H1 (cell line): ENCODE results near the gene COX5B. TPM values are rescaled to one million over a fixed set of nuclear protein-coding genes. Genes with fewer than 3 reads are reported as not detected.

Experiments used
- CTCF ChIA-PET: fragments of 300-600 bp; sonication (Branson Sonifier 250); formaldehyde crosslinking; loops from one replicate; lab custom pipeline; 2021; ENCODE audit not compliant: partially characterized antibody; lab: Charles Lee
- POLR2A ChIA-PET: fragments of 300-600 bp; sonication (Branson Sonifier 250); formaldehyde crosslinking; loops from one replicate; lab custom pipeline; 2021; ENCODE audit warnings: inconsistent platforms; ENCODE audit not compliant: partially characterized antibody; lab: Charles Lee
- DNase-seq, 2 experiments: peaks; one replicate each; pipeline versions ENCODE4 v3.0.0 to v3.0.0-alpha.2; 2010 to 2022; ENCODE audit warnings: low spot score in 2 of 2, low read depth in 1 of 2, mixed read lengths in 1 of 2
- FAIRE-seq: peaks from 2 replicates; lab custom pipeline; 2011; peaks lifted over from hg19 to GRCh38; lab: Jason Lieb, UNC
- H2AFZ ChIP-seq: 2 replicates; pipeline ENCODE4 v1.8.1; 2012; ENCODE audit warnings: low read length, inconsistent platforms
- H2AK5ac ChIP-seq: 2 replicates; pipeline ENCODE4 v1.6.1; 2013; ENCODE audit warnings: low read depth, low read length
- H2BK120ac ChIP-seq: replicated peaks from 2 replicates; pipeline ENCODE3; 2013; ENCODE audit warnings: low read depth, low read length, inconsistent platforms
- H2BK12ac ChIP-seq: 2 replicates; pipeline ENCODE4 v1.6.1; 2013; ENCODE audit warnings: low read depth, low read length
- H2BK15ac ChIP-seq: 2 replicates; pipeline ENCODE4 v1.6.1; 2013; ENCODE audit warnings: low read length
- H2BK20ac ChIP-seq: 2 replicates; pipeline ENCODE4 v1.6.1; 2013; ENCODE audit warnings: low read length
- H2BK5ac ChIP-seq: 2 replicates; pipeline ENCODE4 v1.6.1; 2013; ENCODE audit warnings: low read depth, low read length
- H3K14ac ChIP-seq: 2 replicates; pipeline ENCODE4 v1.6.1; 2013; ENCODE audit warnings: inconsistent platforms; ENCODE audit not compliant: insufficient read length
- H3K18ac ChIP-seq: 2 replicates; pipeline ENCODE4 v1.6.1; 2013; ENCODE audit warnings: low read length; ENCODE audit errors: extremely low read depth
- H3K23ac ChIP-seq: 2 replicates; pipeline ENCODE4 v1.6.1; 2013; ENCODE audit warnings: inconsistent platforms; ENCODE audit not compliant: insufficient read length
- H3K23me2 ChIP-seq: 2 replicates; pipeline ENCODE4 v1.6.1; 2013; ENCODE audit warnings: low read depth, low read length
- H3K27ac ChIP-seq: 2 replicates; pipeline ENCODE4 v1.6.1; 2011; ENCODE audit warnings: low read depth, low read length, inconsistent platforms
- H3K27me3 ChIP-seq, 4 experiments: replicated peaks in 1 of 4; 1 replicate in 1 of 4; 2 replicates in 3 of 4; pipeline versions ENCODE4 v1.6.1 to v1.8.1; 2011 to 2013; ENCODE audit warnings: low read length in 3 of 4, mild to moderate bottlenecking in 3 of 4, inconsistent platforms in 2 of 4, mixed read lengths in 2 of 4, moderate library complexity in 1 of 4; ENCODE audit not compliant: control insufficient read depth in 3 of 4, insufficient read depth in 3 of 4; ENCODE audit errors: extremely low read depth in 1 of 4
- H3K36me3 ChIP-seq, 4 experiments: 2 replicates each; pipeline versions ENCODE4 v1.6.1 to v1.8.1; 2011 to 2013; ENCODE audit warnings: mild to moderate bottlenecking in 4 of 4, low read length in 3 of 4, moderate library complexity in 2 of 4, control low read depth in 1 of 4, inconsistent platforms in 1 of 4; ENCODE audit not compliant: insufficient read depth in 4 of 4, control insufficient read depth in 2 of 4
- H3K4ac ChIP-seq: replicated peaks from 2 replicates; pipeline ENCODE3; 2013; ENCODE audit warnings: low read length, low read depth, mixed read lengths, inconsistent platforms; ENCODE audit not compliant: insufficient read length
- H3K4me1 ChIP-seq, 4 experiments: replicated peaks in 1 of 4; 1 replicate in 1 of 4; 2 replicates in 3 of 4; pipeline versions ENCODE4 v1.6.1 to v1.8.1; 2011 to 2013; ENCODE audit warnings: low read length in 3 of 4, inconsistent platforms in 2 of 4, mixed read lengths in 1 of 4; ENCODE audit not compliant: insufficient read depth in 4 of 4, control insufficient read depth in 3 of 4
- H3K4me2 ChIP-seq, 2 experiments: 2 replicates each; pipeline versions ENCODE4 v1.6.1 to v1.8.1; 2011 to 2013; ENCODE audit warnings: low read depth in 2 of 2, low read length in 2 of 2, control low read depth in 1 of 2, inconsistent platforms in 1 of 2, mild to moderate bottlenecking in 1 of 2; ENCODE audit not compliant: insufficient read depth in 1 of 2
- H3K4me3 ChIP-seq, 4 experiments: fragments of 200-600, 300-600 bp in 1 of 4; sonication (generic), shearing (Covaris generic), sonication (Bioruptor Twin) in 1 of 4; 2 replicates each; pipeline versions ENCODE4 v1.5.1 to v1.8.1; 2011 to 2016; ENCODE audit warnings: low read length in 4 of 4, low read depth in 3 of 4, control low read depth in 2 of 4, inconsistent platforms in 2 of 4, mild to moderate bottlenecking in 2 of 4, mixed read lengths in 1 of 4, moderate library complexity in 1 of 4; ENCODE audit not compliant: insufficient read depth in 2 of 4; ENCODE audit errors: extremely low read depth in 1 of 4
- H3K56ac ChIP-seq: replicated peaks from 2 replicates; pipeline ENCODE3; 2013; ENCODE audit warnings: low read depth, mild to moderate bottlenecking, mixed read lengths, low read length, inconsistent platforms; ENCODE audit not compliant: insufficient read length
- H3K79me1 ChIP-seq: 2 replicates; pipeline ENCODE4 v1.6.1; 2013; ENCODE audit warnings: low read depth, low read length, control low read depth
- H3K79me2 ChIP-seq, 2 experiments: 2 replicates each; pipeline versions ENCODE4 v1.6.1 to v1.8.1; 2012 to 2013; ENCODE audit warnings: low read length in 2 of 2, mild to moderate bottlenecking in 2 of 2, inconsistent platforms in 1 of 2; ENCODE audit not compliant: insufficient read depth in 2 of 2, control insufficient read depth in 1 of 2
- H3K9ac ChIP-seq, 4 experiments: replicated peaks in 1 of 4; 1 replicate in 1 of 4; 2 replicates in 3 of 4; pipeline versions ENCODE4 v1.6.1 to v1.8.1; 2011 to 2013; ENCODE audit warnings: low read depth in 3 of 4, low read length in 3 of 4, control low read depth in 2 of 4, mild to moderate bottlenecking in 2 of 4, moderate library complexity in 2 of 4, inconsistent platforms in 1 of 4; ENCODE audit errors: extremely low read depth in 1 of 4
- H3K9me3 ChIP-seq, 2 experiments: 2 replicates each; pipeline versions ENCODE4 v1.6.1 to v1.8.1; 2012 to 2013; ENCODE audit warnings: mild to moderate bottlenecking in 2 of 2, moderate library complexity in 2 of 2, control low read depth in 1 of 2, inconsistent platforms in 1 of 2, low read depth in 1 of 2, low read length in 1 of 2, mixed read lengths in 1 of 2; ENCODE audit not compliant: insufficient read depth in 2 of 2
- H4K20me1 ChIP-seq, 2 experiments: replicated peaks in 1 of 2; 2 replicates each; pipeline versions ENCODE3 to v1.8.1; 2011 to 2013; ENCODE audit warnings: inconsistent platforms in 2 of 2, low read length in 2 of 2, mild to moderate bottlenecking in 1 of 2; ENCODE audit not compliant: insufficient read depth in 2 of 2, control insufficient read depth in 1 of 2
- H4K5ac ChIP-seq: 2 replicates; pipeline ENCODE4 v1.6.1; 2013; ENCODE audit warnings: low read length, low read depth, mixed read lengths, inconsistent platforms; ENCODE audit not compliant: insufficient read length
- H4K8ac ChIP-seq: 2 replicates; pipeline ENCODE4 v1.8.0; 2013; ENCODE audit warnings: mild to moderate bottlenecking, moderate library complexity, low read length, inconsistent platforms; ENCODE audit not compliant: insufficient read depth; ENCODE audit errors: extremely low read depth
- H4K91ac ChIP-seq: replicated peaks from 2 replicates; pipeline ENCODE3; 2013; ENCODE audit warnings: low read length, mixed read lengths, inconsistent platforms; ENCODE audit not compliant: insufficient read length
- BACH1 ChIP-seq: IDR thresholded peaks from 2 replicates; pipeline ENCODE4 v1.6.1; 2012; ENCODE audit warnings: low read length, improper control_type of control experiment
- KDM1A ChIP-seq: fragments of 200-600, 300-600 bp; sonication (generic); IDR thresholded peaks from 2 replicates; pipeline ENCODE4 v1.7.1; 2016; ENCODE audit warnings: mild to moderate bottlenecking, low read length, borderline replicate concordance
- MAFK ChIP-seq: IDR thresholded peaks from 2 replicates; pipeline ENCODE4 v1.6.1; 2012; ENCODE audit warnings: low read depth, mild to moderate bottlenecking, improper control_type of control experiment, low read length
- NRF1 ChIP-seq: IDR thresholded peaks from 2 replicates; pipeline ENCODE4 v1.6.1; 2011; ENCODE audit warnings: mild to moderate bottlenecking, low read depth, low read length, improper control_type of control experiment
- POLR2AphosphoS5 ChIP-seq: IDR thresholded peaks from 2 replicates; pipeline ENCODE4 v1.6.1; 2011; ENCODE audit warnings: low read depth, low read length
- POU5F1 ChIP-seq: IDR thresholded peaks from 2 replicates; pipeline ENCODE4 v1.6.1; 2011; ENCODE audit warnings: low read depth, mild to moderate bottlenecking, low read length, moderate library complexity
- RFX5 ChIP-seq: IDR thresholded peaks from 2 replicates; pipeline ENCODE4 v1.6.1; 2011; ENCODE audit warnings: low read depth, low read length, improper control_type of control experiment, borderline replicate concordance
- RXRA ChIP-seq: IDR thresholded peaks from 2 replicates; pipeline ENCODE4 v1.6.1; 2011; ENCODE audit warnings: low read depth, mild to moderate bottlenecking, low read length, moderate library complexity; ENCODE audit not compliant: insufficient read depth
- SAP30 ChIP-seq: fragments of 300-600 bp; sonication (generic); IDR thresholded peaks from 2 replicates; pipeline ENCODE4 v1.7.1; 2012; ENCODE audit warnings: low read length, moderate library complexity, mild to moderate bottlenecking, inconsistent platforms; ENCODE audit not compliant: insufficient read depth, insufficient replicate concordance
- SIN3A ChIP-seq, 2 experiments: IDR thresholded peaks in 1 of 2; conservative IDR thresholded peaks in 1 of 2; 2 replicates each; pipeline ENCODE4 v1.6.1; 2011 to 2012; ENCODE audit warnings: low read length in 2 of 2, improper control_type of control experiment in 1 of 2, low read depth in 1 of 2, mild to moderate bottlenecking in 1 of 2
- SUZ12 ChIP-seq: fragments of 200-600 bp; sonication (generic); IDR thresholded peaks from 2 replicates; pipeline ENCODE4 v1.6.1; 2012; ENCODE audit warnings: mild to moderate bottlenecking, inconsistent platforms, low read length, moderate library complexity, mixed read lengths
- TEAD4 ChIP-seq: IDR thresholded peaks from 2 replicates; pipeline ENCODE4 v1.6.1; 2012; ENCODE audit warnings: low read depth, low read length, inconsistent platforms, mixed read lengths
- WGBS, 2 experiments: shearing (Covaris generic) in 1 of 2; methylation state at CpG; one replicate each; pipeline versions ENCODE4 v1.1.6 to v1.1.7; 2013 to 2015; ENCODE audit warnings: low lambda C conversion rate in 2 of 2, mixed read lengths in 2 of 2, inconsistent platforms in 1 of 2, low coverage in 1 of 2, missing lambda C conversion rate in 1 of 2; ENCODE audit not compliant: insufficient replicate concordance in 2 of 2, insufficient coverage in 1 of 2, insufficient read length in 1 of 2; ENCODE audit errors: extremely low coverage in 1 of 2, missing lambda C conversion rate in 1 of 2; 5-methylcytosine and 5-hydroxymethylcytosine counted together
- polyA plus RNA-seq, 7 experiments: library from polyadenylated mRNA; depleted of rRNA in 3 of 7; stranded (reverse) in 5 of 7; unstranded in 2 of 7; fragments of >200 nt in 5 of 7; fragments of 200-250 nt in 2 of 7; gene quantifications; 1 replicate in 5 of 7; 2 replicates in 1 of 7; 4 replicates in 1 of 7; pipeline versions ENCODE4 v1.2.1 to v1.2.3, GENCODE V29; 2011 to 2013; ENCODE audit warnings: missing spikeins in 2 of 7, mixed read lengths in 2 of 7
- total RNA-seq: library from RNA; stranded (reverse); fragmentation: NEBNext Ultra II Directional; extraction: Animal tissue kit (Norgen Biotek cat#: 25700); gene quantifications from 2 replicates; pipeline ENCODE4 v1.2.1, GENCODE V29; 2021
- TF ChIP-seq, protein P1 (sequence below): IDR thresholded peaks from 2 replicates; pipeline ENCODE4 v1.6.1; 2012; ENCODE audit warnings: inconsistent platforms
- TF ChIP-seq, protein P2 (sequence below): IDR thresholded peaks from 2 replicates; pipeline ENCODE4 v1.6.1; 2012; ENCODE audit warnings: inconsistent platforms

COX5B gene
- total and polyA plus RNA-seq, 2 of the 8 experiments (the other 6 are each of a cell fraction or from before 2014, with no cell fraction given): 233 to 468 TPM

- no peak overlapping the region for H4K91ac ChIP-seq
- H3K4me3 ChIP-seq: no peak overlapping the region
- WGBS, 2 experiments: 91% methylated on average over 8 of the region's 8 CpGs; no CpG with 5 or more reads in 1 of the 2 experiments
- no peaks in the 10 kb centered on the region for H3K36me3 ChIP-seq
- H3K14ac ChIP-seq: no peak overlapping the region
- H3K4me2 ChIP-seq: no peak overlapping the region
- no peak overlapping the region for H3K9ac ChIP-seq
- H3K79me2 ChIP-seq: no peaks in the 10 kb centered on the region
- no peak overlapping the region for H2BK15ac ChIP-seq
- no peak overlapping the region for H2BK20ac ChIP-seq
- no peak overlapping the region for H3K23ac ChIP-seq
- H3K27me3 ChIP-seq: no peaks in the 10 kb centered on the region
- H3K4ac ChIP-seq: no peak overlapping the region
- no peak overlapping the region for H3K56ac ChIP-seq
- H2BK12ac ChIP-seq: no peak overlapping the region
- H4K8ac ChIP-seq: no peak overlapping the region
- no peak overlapping the region for H2BK5ac ChIP-seq
- H3K79me1 ChIP-seq: no peaks in the 10 kb centered on the region
- FAIRE-seq: no peak
- no peak overlapping the region for H3K18ac ChIP-seq
- CTCF ChIA-PET: interaction anchor here (1.0 to 2.3 kb wide), 6 partner anchors 10 to 668 kb away, joined by 3 to 16 read pairs (median 7); partner anchors contain the start of gene ACTR1B
- H3K23me2 ChIP-seq: no peaks in the 10 kb centered on the region
- H3K27ac ChIP-seq: no peak overlapping the region
- H3K4me1 ChIP-seq: 0 out of 7 replicates have a peak, but pooled peaks cover 0 to 3% (median under 1%) of the 10 kb centered on the region in 4 experiments
- no peaks in the 10 kb centered on the region for H4K20me1 ChIP-seq
- no peak for DNase-seq
- no peaks in the 10 kb centered on the region for H3K9me3 ChIP-seq
- H2AK5ac ChIP-seq: no peak overlapping the region
- H2AFZ ChIP-seq: no peak overlapping the region
- POLR2A ChIA-PET: no interaction called here
- TF ChIP-seq RXRA (no peak), SIN3A (conservative IDR thresholded peaks at IDR 0.05 in 1 of 2, IDR thresholded peaks at IDR 0.05 in 1 of 2; ENCODE audit: low read depth in 1 of 2, low read length in 2 of 2) (no peak), TEAD4 (no peak), SAP30 (no peak), BACH1 (no peak), MAFK (no peak), SUZ12 (no peak), NRF1 (no peak), RFX5 (no peak), POLR2AphosphoS5 (no peak), POU5F1 (no peak), KDM1A (no peak)
- TF ChIP-seq, protein P1, sequence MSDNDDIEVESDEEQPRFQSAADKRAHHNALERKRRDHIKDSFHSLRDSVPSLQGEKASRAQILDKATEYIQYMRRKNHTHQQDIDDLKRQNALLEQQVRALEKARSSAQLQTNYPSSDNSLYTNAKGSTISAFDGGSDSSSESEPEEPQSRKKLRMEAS: no peak
- TF ChIP-seq, protein P2, sequence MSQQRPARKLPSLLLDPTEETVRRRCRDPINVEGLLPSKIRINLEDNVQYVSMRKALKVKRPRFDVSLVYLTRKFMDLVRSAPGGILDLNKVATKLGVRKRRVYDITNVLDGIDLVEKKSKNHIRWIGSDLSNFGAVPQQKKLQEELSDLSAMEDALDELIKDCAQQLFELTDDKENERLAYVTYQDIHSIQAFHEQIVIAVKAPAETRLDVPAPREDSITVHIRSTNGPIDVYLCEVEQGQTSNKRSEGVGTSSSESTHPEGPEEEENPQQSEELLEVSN: no peak
- H2BK120ac ChIP-seq: no peak overlapping the region
- no peak overlapping the region for H4K5ac ChIP-seq
Observed at GRCh38 chr2:97673915-97674283, 28.0 kb downstream of the COX5B start.
